Bronchial epithelial cell (primary cell): ENCODE results near the gene GTF2B. TPM values are rescaled to one million over a fixed set of nuclear protein-coding genes. Genes with fewer than 3 reads are reported as not detected.

ENCODE experiments used
- DNase-seq: peaks from one replicate; pipeline ENCODE4 v3.0.0-alpha.2; 2010; ENCODE audit warnings: low read depth
- FAIRE-seq: peaks from 2 replicates; lab custom pipeline; 2011; peaks lifted over from hg19 to GRCh38; lab: Jason Lieb, UNC
- H3K27me3 ChIP-seq: 2 replicates; pipeline ENCODE4 v1.5.1; 2011; ENCODE audit warnings: low read length; ENCODE audit not compliant: control insufficient read depth, insufficient read depth
- H3K36me3 ChIP-seq: 2 replicates; pipeline ENCODE4 v1.5.1; 2011; ENCODE audit warnings: low read length; ENCODE audit not compliant: control insufficient read depth, insufficient read depth
- H3K4me3 ChIP-seq: 2 replicates; pipeline ENCODE4 v1.5.1; 2011; ENCODE audit warnings: mild to moderate bottlenecking, low read depth, low read length, control low read depth
- total RNA-seq: library from RNA; depleted of rRNA; stranded (reverse); fragments of >200 nt; gene quantifications from 2 replicates; pipeline ENCODE4 v1.2.1, GENCODE V29; 2014
- TF ChIP-seq, protein P1 (sequence below): IDR thresholded peaks from 2 replicates; pipeline ENCODE4 v1.5.1; 2011; ENCODE audit warnings: mild to moderate bottlenecking, moderate library complexity, low read length, control low read depth, inconsistent platforms; ENCODE audit not compliant: insufficient read depth, severe bottlenecking

The GTF2B gene
- total RNA-seq, 1 donor from 2014 or later: 40.8 TPM

DNA sequence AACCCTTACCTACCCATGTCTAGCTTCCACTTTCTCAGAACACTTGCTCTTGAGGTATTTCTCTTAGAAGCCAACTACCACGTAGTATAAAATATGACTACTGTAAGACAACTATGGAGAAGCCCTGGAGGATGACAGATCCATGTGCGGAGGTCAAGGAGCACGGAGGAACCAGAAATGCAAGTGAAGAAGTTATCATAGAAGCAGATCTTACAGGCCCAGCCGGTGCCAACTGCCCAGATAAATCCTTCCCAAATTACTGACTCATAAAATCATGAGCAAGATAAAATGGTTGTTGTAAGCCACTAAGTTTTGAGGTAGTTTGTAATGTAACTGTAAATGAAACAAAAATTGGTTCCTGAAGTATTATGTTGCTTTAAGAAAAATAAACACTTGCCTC is 12.6 kb downstream of the GTF2B start:
- H3K36me3 ChIP-seq: peaks cover 2% of the 10 kb centered on the region
- no peaks in the 10 kb centered on the region for H3K27me3 ChIP-seq
- FAIRE-seq (no peak), DNase-seq (no peak)
- no peak overlapping the region for H3K4me3 ChIP-seq
- TF ChIP-seq, protein P1, sequence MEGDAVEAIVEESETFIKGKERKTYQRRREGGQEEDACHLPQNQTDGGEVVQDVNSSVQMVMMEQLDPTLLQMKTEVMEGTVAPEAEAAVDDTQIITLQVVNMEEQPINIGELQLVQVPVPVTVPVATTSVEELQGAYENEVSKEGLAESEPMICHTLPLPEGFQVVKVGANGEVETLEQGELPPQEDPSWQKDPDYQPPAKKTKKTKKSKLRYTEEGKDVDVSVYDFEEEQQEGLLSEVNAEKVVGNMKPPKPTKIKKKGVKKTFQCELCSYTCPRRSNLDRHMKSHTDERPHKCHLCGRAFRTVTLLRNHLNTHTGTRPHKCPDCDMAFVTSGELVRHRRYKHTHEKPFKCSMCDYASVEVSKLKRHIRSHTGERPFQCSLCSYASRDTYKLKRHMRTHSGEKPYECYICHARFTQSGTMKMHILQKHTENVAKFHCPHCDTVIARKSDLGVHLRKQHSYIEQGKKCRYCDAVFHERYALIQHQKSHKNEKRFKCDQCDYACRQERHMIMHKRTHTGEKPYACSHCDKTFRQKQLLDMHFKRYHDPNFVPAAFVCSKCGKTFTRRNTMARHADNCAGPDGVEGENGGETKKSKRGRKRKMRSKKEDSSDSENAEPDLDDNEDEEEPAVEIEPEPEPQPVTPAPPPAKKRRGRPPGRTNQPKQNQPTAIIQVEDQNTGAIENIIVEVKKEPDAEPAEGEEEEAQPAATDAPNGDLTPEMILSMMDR: no peak

DNA sequence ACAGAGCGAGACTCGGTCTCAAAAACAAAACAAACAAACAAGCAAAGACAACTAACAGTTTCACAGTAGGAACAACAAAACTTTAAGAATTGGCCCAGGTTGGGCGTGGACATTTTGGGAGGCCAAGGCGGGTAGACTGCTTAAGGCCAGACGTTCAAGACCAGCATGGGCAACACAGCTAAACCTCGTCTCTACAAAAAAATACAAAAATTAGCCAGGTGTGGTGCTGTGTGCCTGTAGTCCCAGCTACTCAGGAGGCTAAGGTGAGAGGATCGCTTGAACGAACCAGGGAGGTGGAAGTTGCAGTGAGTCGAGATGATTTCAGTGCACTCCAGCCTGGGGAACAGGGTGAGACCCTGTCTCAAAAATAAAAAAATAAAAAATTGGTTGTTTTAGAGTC is 13.5 kb downstream of the GTF2B start:
- no peak for FAIRE-seq
- DNase-seq: no peak
- TF ChIP-seq, protein P1: no peak
- Histone ChIP-seq H3K4me3 (no peak overlapping the region), H3K36me3 (peaks cover 2% of the 10 kb centered on the region), H3K27me3 (no peaks in the 10 kb centered on the region)

DNA sequence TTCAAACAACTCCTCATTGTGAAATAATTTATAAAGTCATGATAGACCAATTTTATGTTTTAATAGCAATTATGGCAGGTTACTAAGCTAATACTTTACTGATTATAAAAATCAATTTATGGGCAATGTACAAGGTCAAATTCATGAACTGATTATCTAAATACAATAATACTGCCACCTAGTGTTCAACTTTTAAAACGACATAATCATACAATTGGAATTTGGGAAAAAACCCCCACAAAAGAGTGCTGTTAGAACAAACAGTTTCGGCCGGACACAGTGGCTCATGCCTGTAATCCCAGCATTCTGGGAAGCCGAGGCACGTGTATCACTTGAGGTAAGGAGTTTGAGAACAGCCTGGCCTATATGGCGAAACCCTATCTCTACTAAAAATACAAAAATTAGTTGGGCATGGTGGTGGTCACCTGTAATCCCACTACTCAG is 14.0 kb downstream of the GTF2B start:
- peaks cover 2% of the 10 kb centered on the region for H3K36me3 ChIP-seq
- no peaks in the 10 kb centered on the region for H3K27me3 ChIP-seq
- peak; percentile 52 for DNase-seq
- no peak for FAIRE-seq
- H3K4me3 ChIP-seq: no peak overlapping the region
- TF ChIP-seq, protein P1: peak; percentile 22

DNA sequence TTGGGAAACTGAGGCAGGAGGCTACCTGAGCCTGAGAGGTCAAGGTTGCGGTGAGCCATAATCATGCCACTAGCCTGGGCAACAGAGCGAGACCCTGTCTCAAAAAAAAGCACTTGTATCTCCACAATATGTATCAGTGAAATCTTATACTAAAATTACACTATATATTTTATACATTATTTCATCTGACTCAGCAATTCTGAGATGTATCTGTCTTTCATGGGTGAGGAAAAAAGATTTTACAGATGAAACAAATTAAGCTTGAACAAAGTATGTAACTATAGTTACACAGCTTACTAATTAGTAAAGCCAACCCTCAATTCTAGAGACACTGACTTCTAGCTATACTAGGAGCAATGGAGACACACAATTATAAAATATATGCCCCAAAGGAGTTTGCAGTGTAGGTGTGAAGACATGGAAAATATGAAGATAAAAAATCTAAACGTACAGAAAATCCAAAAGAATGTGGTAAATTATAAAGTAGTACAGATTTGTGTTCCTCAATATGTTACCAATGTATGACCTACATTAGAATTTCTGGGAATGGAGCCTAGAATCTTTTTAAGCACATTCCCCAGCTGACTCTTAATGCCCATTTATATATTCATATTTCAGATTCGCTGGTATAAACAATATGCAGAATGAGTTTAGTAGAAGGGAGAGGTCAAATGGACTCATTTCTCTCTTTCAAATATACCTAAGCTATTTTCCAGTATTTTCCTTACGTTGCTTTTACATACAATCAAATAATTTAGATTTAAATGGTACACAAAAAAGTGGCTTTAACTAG is 14.6 kb downstream of the GTF2B start:
- TF ChIP-seq, protein P1: no peak
- FAIRE-seq (no peak), DNase-seq (no peak)
- Histone ChIP-seq H3K27me3 (no peaks in the 10 kb centered on the region), H3K36me3 (peaks cover 2% of the 10 kb centered on the region), H3K4me3 (no peak overlapping the region)

DNA sequence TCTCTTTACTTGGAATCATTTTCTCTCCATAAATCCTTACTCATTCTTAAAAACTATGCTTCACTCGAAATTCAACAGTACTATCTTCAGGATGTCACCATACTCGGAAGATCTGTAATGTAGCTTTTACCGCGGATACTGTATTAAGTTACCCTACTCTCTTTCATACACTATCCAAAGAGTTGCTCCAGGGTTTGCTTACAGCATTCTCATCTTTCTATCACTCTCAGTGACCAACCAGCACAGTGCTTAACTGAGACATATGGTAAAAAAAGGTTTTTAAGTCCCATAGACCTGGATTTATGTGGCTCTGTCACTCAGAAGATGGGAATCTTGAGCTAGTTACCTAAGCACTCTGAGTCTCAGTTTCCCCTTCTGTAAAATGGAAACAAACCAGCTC is 15.8 kb downstream of the GTF2B start:
- no peak for FAIRE-seq
- Histone ChIP-seq H3K4me3 (no peak overlapping the region), H3K36me3 (peaks cover 2% of the 10 kb centered on the region), H3K27me3 (no peaks in the 10 kb centered on the region)
- DNase-seq: no peak
- TF ChIP-seq, protein P1: no peak
